Gastroesophageal sphincter (tissue), 4 donors: Measurements from ENCODE around the gene RALGPS1. TPM values are rescaled to one million over a fixed set of nuclear protein-coding genes. Genes with fewer than 3 reads are reported as not detected.
"Not testable (repeated sequence)": the region's sequence is repeated elsewhere in the genome, so short reads cannot be mapped to it uniquely, and the experiment has no call there.

Experiments used
- ATAC-seq: fragments of 150-250 bp; one replicate; pipeline ENCODE4 v1.9.1; 2016; ENCODE audit warnings: mild to moderate bottlenecking, moderate library complexity
- H3K27ac ChIP-seq, 4 donors: fragments of 200-600 bp; sonication (generic) in 3 of 4; 1 replicate in 3 of 4; 2 replicates in 1 of 4; pipeline ENCODE4 v1.5.1; 2016 to 2019
- H3K27me3 ChIP-seq: fragments of 200-600 bp; sonication (generic); one replicate; pipeline ENCODE4 v1.5.1; 2019
- H3K36me3 ChIP-seq, 2 donors: fragments of 200-600 bp; sonication (generic); one replicate each; pipeline ENCODE4 v1.5.1; 2019; ENCODE audit warnings: control low read depth in 1 of 2
- H3K4me1 ChIP-seq, 3 donors: fragments of 200-600 bp; sonication (generic); 1 replicate in 2 of 3; 2 replicates in 1 of 3; pipeline ENCODE4 v1.5.1; 2016 to 2019; ENCODE audit warnings: control low read depth in 2 of 3
- H3K4me3 ChIP-seq, 2 donors: fragments of 200-600 bp; sonication (generic); one replicate each; pipeline ENCODE4 v1.5.1; 2019; ENCODE audit warnings: mild to moderate bottlenecking in 1 of 2, moderate library complexity in 1 of 2
- H3K9me3 ChIP-seq, 3 donors: fragments of 200-600 bp; sonication (generic); one replicate each; pipeline ENCODE4 v1.5.1; 2017 to 2019; ENCODE audit warnings: control low read depth in 2 of 3
- CTCF ChIP-seq, 4 experiments: fragments of 200-600 bp in 2 of 4; fragments of 450-650 bp in 2 of 4; sonication (generic) in 1 of 4; IDR thresholded peaks; one replicate each; pipeline ENCODE4 v1.5.1; 2017 to 2019; ENCODE audit warnings: antibody characterized with exemption in 4 of 4, mild to moderate bottlenecking in 2 of 4, moderate library complexity in 2 of 4
- EP300 ChIP-seq: sonication (generic); formaldehyde crosslinking; IDR thresholded peaks from one replicate; pipeline ENCODE4 v1.6.1; 2017; ENCODE audit warnings: antibody characterized with exemption, mild to moderate bottlenecking
- POLR2A ChIP-seq, 2 donors: fragments of 450-650 bp; IDR thresholded peaks; one replicate each; pipeline ENCODE4 v1.6.1; 2017; ENCODE audit warnings: antibody characterized with exemption in 2 of 2, mild to moderate bottlenecking in 2 of 2, moderate library complexity in 1 of 2
- POLR2AphosphoS5 ChIP-seq: sonication (generic); formaldehyde crosslinking; IDR thresholded peaks from one replicate; pipeline ENCODE4 v1.6.1; 2017; ENCODE audit warnings: antibody characterized with exemption
- WGBS, 2 donors: methylation state at CpG; one replicate each; pipeline ENCODE4 v1.1.5; 2018; ENCODE audit warnings: low coverage in 1 of 2; 5-methylcytosine and 5-hydroxymethylcytosine counted together
- total RNA-seq, 4 donors: library from RNA; depleted of rRNA; stranded (reverse); fragments of >200 nt; gene quantifications; one replicate each; pipeline ENCODE4 v1.1.0, GENCODE V29; 2016

The RALGPS1 gene
- total RNA-seq, 4 donors from 2014 or later, result 5.9 to 17.4 (median 11.3) TPM

GRCh38 chr9:127144670-127145445 is 230.3 kb downstream of the RALGPS1 start:
- ATAC-seq, result peak; percentile 90
- Histone ChIP-seq H3K27ac (peak overlapping the region in 3 of 4 donors; percentile 56 to 66 (median 65)), H3K36me3 (no peaks in the 10 kb centered on the region), H3K4me1 (peaks cover 0 to 13% (median 0%) of the 10 kb centered on the region in 3 donors), H3K27me3 (no peaks in the 10 kb centered on the region), H3K4me3 (no peak overlapping the region), H3K9me3 (no peaks in the 10 kb centered on the region)
- WGBS, 2 donors, result 56 to 76% methylated on average over 4 to 6 of the region's 8 CpGs
- no peak for TF ChIP-seq POLR2AphosphoS5
- peak in 1 of 4 experiments; percentile 17 for TF ChIP-seq CTCF (IDR thresholded peaks at IDR 0.05)
- no peak for TF ChIP-seq EP300

GRCh38 chr9:127146841-127147240 is 232.3 kb downstream of the RALGPS1 start:
- H3K27ac ChIP-seq, H3K36me3 ChIP-seq, H3K9me3 ChIP-seq, ATAC-seq, H3K4me3 ChIP-seq, H3K27me3 ChIP-seq, H3K4me1 ChIP-seq: not testable (repeated sequence)

- H3K4me1 ChIP-seq, result peaks cover 0 to 5% (median 0%) of the 10 kb centered on the region in 3 donors
- no peaks in the 10 kb centered on the region for H3K9me3 ChIP-seq
- WGBS, 2 donors, result 54 to 56% methylated on average over 2 of the region's 2 CpGs
- ATAC-seq, result no peak
- no peaks in the 10 kb centered on the region for H3K36me3 ChIP-seq
- H3K4me3 ChIP-seq, result no peak overlapping the region
- no peak overlapping the region for H3K27ac ChIP-seq
- no peak for TF ChIP-seq POLR2AphosphoS5
- no peak for TF ChIP-seq EP300
- no peak for TF ChIP-seq POLR2A (IDR thresholded peaks at IDR 0.05)
- no peak for TF ChIP-seq CTCF (IDR thresholded peaks at IDR 0.05)
- no peaks in the 10 kb centered on the region for H3K27me3 ChIP-seq
These were observed 232.7 kb downstream of the RALGPS1 start for GRCh38 chr9:127147251-127147650.

GRCh38 chr9:127148014-127148413 is 233.4 kb downstream of the RALGPS1 start:
- Histone ChIP-seq H3K9me3 (no peaks in the 10 kb centered on the region), H3K4me1 (peaks cover 0 to 5% (median 0%) of the 10 kb centered on the region in 3 donors), H3K27me3 (no peaks in the 10 kb centered on the region), H3K27ac (no peak overlapping the region), H3K36me3 (no peaks in the 10 kb centered on the region), H3K4me3 (no peak overlapping the region)
- WGBS, 2 donors, result 87% methylated on average over 5 of the region's 5 CpGs; no CpG with 5 or more reads in 1 of the 2 donors
- ATAC-seq, result no peak
- TF ChIP-seq POLR2A (IDR thresholded peaks at IDR 0.05) (no peak), CTCF (IDR thresholded peaks at IDR 0.05) (no peak), EP300 (no peak), POLR2AphosphoS5 (no peak)

- Histone ChIP-seq H3K4me3 (no peak overlapping the region), H3K9me3 (no peaks in the 10 kb centered on the region), H3K27me3 (no peaks in the 10 kb centered on the region), H3K36me3 (no peaks in the 10 kb centered on the region), H3K4me1 (peaks cover 0 to 6% (median 2%) of the 10 kb centered on the region in 3 donors), H3K27ac (no peak overlapping the region)
- 80% methylated on average over 2 of the region's 7 CpGs; no CpG with 5 or more reads in 1 of the 2 donors for WGBS, 2 donors
- no peak for ATAC-seq
- TF ChIP-seq EP300 (no peak), POLR2AphosphoS5 (no peak), CTCF (IDR thresholded peaks at IDR 0.05) (no peak), POLR2A (IDR thresholded peaks at IDR 0.05) (no peak)
These were observed 234.4 kb downstream of the RALGPS1 start for GRCh38 chr9:127149010-127149409.
